HUES6 (cell line): Measurements from ENCODE around the gene RIMS3.
A peak's percentile ranks its signal among the peaks of the same experiment; 100 is the strongest.
"Not testable (repeated sequence)": the region's sequence is repeated elsewhere in the genome, so short reads cannot be mapped to it uniquely, and the experiment has no call there.

Experiments
- H3K27ac ChIP-seq: 2 replicates; pipeline ENCODE4 v1.7.0; 2013; ENCODE audit warnings: low read depth, mild to moderate bottlenecking, low read length, inconsistent platforms
- H3K27me3 ChIP-seq: 2 replicates; pipeline ENCODE4 v1.6.1; 2013; ENCODE audit warnings: low read length; ENCODE audit not compliant: control insufficient read depth, insufficient read depth
- H3K36me3 ChIP-seq: 2 replicates; pipeline ENCODE4 v1.6.1; 2013; ENCODE audit warnings: low read length; ENCODE audit not compliant: control insufficient read depth, insufficient read depth
- H3K4me1 ChIP-seq: 2 replicates; pipeline ENCODE4 v1.6.1; 2013; ENCODE audit warnings: low read length; ENCODE audit not compliant: control insufficient read depth, insufficient read depth
- H3K4me3 ChIP-seq: 2 replicates; pipeline ENCODE4 v1.5.1; 2013; ENCODE audit warnings: low read depth, low read length
- H3K9ac ChIP-seq: one replicate; pipeline ENCODE4 v1.6.1; 2013; ENCODE audit warnings: mild to moderate bottlenecking, low read length
- H3K9me3 ChIP-seq: 2 replicates; pipeline ENCODE4 v1.6.1; 2013; ENCODE audit warnings: low read depth, low read length; ENCODE audit not compliant: control insufficient read depth, insufficient read depth

RIMS3 gene

GRCh38 chr1:40704817-40705733, 39.6 kb upstream of the RIMS3 start:
- H3K27ac ChIP-seq: no peak overlapping the region
- no peak overlapping the region for H3K4me3 ChIP-seq
- H3K9ac ChIP-seq: no peak overlapping the region
- H3K36me3 ChIP-seq: no peaks in the 10 kb centered on the region
- no peaks in the 10 kb centered on the region for H3K9me3 ChIP-seq
- H3K4me1 ChIP-seq: peaks cover 21% of the 10 kb centered on the region
- no peaks in the 10 kb centered on the region for H3K27me3 ChIP-seq

GRCh38 chr1:40703316-40703715, 37.8 kb upstream of the RIMS3 start:
- Histone ChIP-seq H3K9ac (no peak overlapping the region), H3K4me3 (no peak overlapping the region), H3K36me3 (no peaks in the 10 kb centered on the region), H3K4me1 (peaks cover 21% of the 10 kb centered on the region), H3K9me3 (no peaks in the 10 kb centered on the region), H3K27ac (no peak overlapping the region; the same call in 1 of the 2 replicates), H3K27me3 (no peaks in the 10 kb centered on the region)

- not testable (repeated sequence) for H3K27ac ChIP-seq, H3K9ac ChIP-seq, H3K27me3 ChIP-seq, H3K4me3 ChIP-seq, H3K36me3 ChIP-seq, H3K9me3 ChIP-seq
- H3K4me1 ChIP-seq: peaks cover 21% of the 10 kb centered on the region
These were observed 37.3 kb upstream of the RIMS3 start for GRCh38 chr1:40702810-40703209.

GRCh38 chr1:40701684-40702083, 36.2 kb upstream of the RIMS3 start:
- H3K36me3 ChIP-seq: no peaks in the 10 kb centered on the region
- H3K27ac ChIP-seq: no peak overlapping the region
- H3K4me3 ChIP-seq: no peak overlapping the region
- no peaks in the 10 kb centered on the region for H3K27me3 ChIP-seq
- no peak overlapping the region for H3K9ac ChIP-seq
- H3K9me3 ChIP-seq: no peaks in the 10 kb centered on the region
- peaks cover 25% of the 10 kb centered on the region for H3K4me1 ChIP-seq

- H3K9ac ChIP-seq: no peak overlapping the region
- H3K9me3 ChIP-seq: no peaks in the 10 kb centered on the region
- peaks cover 30% of the 10 kb centered on the region for H3K4me1 ChIP-seq
- no peak overlapping the region for H3K4me3 ChIP-seq
- H3K27ac ChIP-seq: no peak overlapping the region
- no peaks in the 10 kb centered on the region for H3K27me3 ChIP-seq
- no peaks in the 10 kb centered on the region for H3K36me3 ChIP-seq
These were observed 34.3 kb upstream of the RIMS3 start for GRCh38 chr1:40699787-40700186.

- Histone ChIP-seq H3K4me3 (no peak overlapping the region), H3K27me3 (no peaks in the 10 kb centered on the region), H3K9me3 (no peaks in the 10 kb centered on the region), H3K36me3 (no peaks in the 10 kb centered on the region), H3K27ac (no peak overlapping the region), H3K4me1 (peaks cover 25% of the 10 kb centered on the region), H3K9ac (no peak overlapping the region)
These were observed 32.0 kb upstream of the RIMS3 start for GRCh38 chr1:40697436-40697835.

GRCh38 chr1:40696294-40696693, 30.8 kb upstream of the RIMS3 start:
- no peaks in the 10 kb centered on the region for H3K9me3 ChIP-seq
- no peaks in the 10 kb centered on the region for H3K36me3 ChIP-seq
- no peak overlapping the region for H3K9ac ChIP-seq
- H3K27ac ChIP-seq: no peak overlapping the region
- no peak overlapping the region for H3K4me3 ChIP-seq
- no peaks in the 10 kb centered on the region for H3K27me3 ChIP-seq
- H3K4me1 ChIP-seq: peaks cover 23% of the 10 kb centered on the region

GRCh38 chr1:40694353-40694874, 28.9 kb upstream of the RIMS3 start:
- Histone ChIP-seq H3K9ac (no peak overlapping the region), H3K36me3 (no peaks in the 10 kb centered on the region), H3K27ac (no peak overlapping the region), H3K9me3 (no peaks in the 10 kb centered on the region), H3K4me3 (no peak overlapping the region), H3K27me3 (no peaks in the 10 kb centered on the region), H3K4me1 (peaks cover 29% of the 10 kb centered on the region)

- H3K27ac ChIP-seq: no peak overlapping the region
- H3K4me3 ChIP-seq: no peak overlapping the region
These were observed 27.9 kb upstream of the RIMS3 start for GRCh38 chr1:40693425-40693824.

GRCh38 chr1:40692429-40692895, 27.0 kb upstream of the RIMS3 start:
- H3K4me1 ChIP-seq: peaks cover 29% of the 10 kb centered on the region
- no peaks in the 10 kb centered on the region for H3K9me3 ChIP-seq
- H3K27me3 ChIP-seq: no peaks in the 10 kb centered on the region
- H3K4me3 ChIP-seq: peak overlapping the region; percentile 82
- peak overlapping the region; percentile 100 for H3K27ac ChIP-seq
- H3K9ac ChIP-seq: peak overlapping the region; percentile 99
- no peaks in the 10 kb centered on the region for H3K36me3 ChIP-seq

More at GRCh38 chr1:40693425-40693824, 27.9 kb upstream of the RIMS3 start:
- H3K4me1 ChIP-seq: peaks cover 29% of the 10 kb centered on the region
- no peaks in the 10 kb centered on the region for H3K36me3 ChIP-seq
- H3K9me3 ChIP-seq: no peaks in the 10 kb centered on the region
- H3K9ac ChIP-seq: no peak overlapping the region
- H3K27me3 ChIP-seq: no peaks in the 10 kb centered on the region
